BJ (cell line): ENCODE data around the gene STAT5B. TPM values are rescaled to one million over a fixed set of nuclear protein-coding genes. Genes with fewer than 3 reads are reported as not detected.

Experiments
- CTCF ChIA-PET: fragments of 350-600 bp; formaldehyde crosslinking; extraction: SDS; loops from one replicate; lab custom pipeline; 2021; ENCODE audit warnings: antibody characterized with exemption, inconsistent platforms; lab: Yijun Ruan, JAX
- POLR2A ChIA-PET: fragments of 300-600 bp; sonication (Branson Sonifier 250); formaldehyde crosslinking; extraction: SDS; loops from one replicate; lab custom pipeline; 2021; ENCODE audit warnings: antibody characterized with exemption; lab: Charles Lee
- DNase-seq: peaks from one replicate; pipeline ENCODE4 v3.0.0-alpha.2; 2011; ENCODE audit warnings: low read depth
- H3K27me3 ChIP-seq: 2 replicates; pipeline ENCODE4 v1.6.0; 2011; ENCODE audit warnings: low read length; ENCODE audit not compliant: control insufficient read depth, insufficient read depth
- H3K36me3 ChIP-seq: 2 replicates; pipeline ENCODE4 v1.5.1; 2011; ENCODE audit warnings: low read length; ENCODE audit not compliant: control insufficient read depth, insufficient read depth
- H3K4me3 ChIP-seq: 2 replicates; pipeline ENCODE4 v1.5.1; 2011; ENCODE audit warnings: low read depth, mild to moderate bottlenecking, control low read depth, low read length
- polyA plus RNA-seq: library from polyadenylated mRNA; depleted of rRNA; stranded (reverse); fragments of >200 nt; gene quantifications from 2 replicates; pipeline ENCODE4 v1.2.3, GENCODE V29; 2011
- TF ChIP-seq, protein P1 (sequence below): IDR thresholded peaks from 2 replicates; pipeline ENCODE4 v1.5.1; 2011; ENCODE audit warnings: low read depth, mild to moderate bottlenecking, control low read depth, inconsistent platforms, low read length, moderate library complexity; ENCODE audit not compliant: insufficient read depth

STAT5B gene
- polyA plus RNA-seq, 1 experiment = 37.2 TPM

GRCh38 chr17:42193216-42193968 lies 82.8 kb downstream of the STAT5B start:
- TF ChIP-seq, protein P1, sequence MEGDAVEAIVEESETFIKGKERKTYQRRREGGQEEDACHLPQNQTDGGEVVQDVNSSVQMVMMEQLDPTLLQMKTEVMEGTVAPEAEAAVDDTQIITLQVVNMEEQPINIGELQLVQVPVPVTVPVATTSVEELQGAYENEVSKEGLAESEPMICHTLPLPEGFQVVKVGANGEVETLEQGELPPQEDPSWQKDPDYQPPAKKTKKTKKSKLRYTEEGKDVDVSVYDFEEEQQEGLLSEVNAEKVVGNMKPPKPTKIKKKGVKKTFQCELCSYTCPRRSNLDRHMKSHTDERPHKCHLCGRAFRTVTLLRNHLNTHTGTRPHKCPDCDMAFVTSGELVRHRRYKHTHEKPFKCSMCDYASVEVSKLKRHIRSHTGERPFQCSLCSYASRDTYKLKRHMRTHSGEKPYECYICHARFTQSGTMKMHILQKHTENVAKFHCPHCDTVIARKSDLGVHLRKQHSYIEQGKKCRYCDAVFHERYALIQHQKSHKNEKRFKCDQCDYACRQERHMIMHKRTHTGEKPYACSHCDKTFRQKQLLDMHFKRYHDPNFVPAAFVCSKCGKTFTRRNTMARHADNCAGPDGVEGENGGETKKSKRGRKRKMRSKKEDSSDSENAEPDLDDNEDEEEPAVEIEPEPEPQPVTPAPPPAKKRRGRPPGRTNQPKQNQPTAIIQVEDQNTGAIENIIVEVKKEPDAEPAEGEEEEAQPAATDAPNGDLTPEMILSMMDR = no peak
- CTCF ChIA-PET = interaction anchor here (1.7 to 3.8 kb wide), 2 partner anchors 9 to 29 kb away, joined by 7 to 35 read pairs; partner anchors contain the start of gene HCRT
- Histone ChIP-seq H3K36me3 (no peaks in the 10 kb centered on the region), H3K27me3 (no peaks in the 10 kb centered on the region), H3K4me3 (peak overlapping the region; percentile 65)
- DNase-seq = no peak
- POLR2A ChIA-PET = no interaction called here

GRCh38 chr17:42192189-42193126 lies 83.7 kb downstream of the STAT5B start:
- DNase-seq = no peak
- TF ChIP-seq, protein P1 = no peak
- POLR2A ChIA-PET = no interaction called here
- H3K36me3 ChIP-seq = no peaks in the 10 kb centered on the region
- no peak overlapping the region for H3K4me3 ChIP-seq
- H3K27me3 ChIP-seq = no peaks in the 10 kb centered on the region
- CTCF ChIA-PET = interaction anchor here (1.7 to 3.8 kb wide), 2 partner anchors 8 to 11 kb away, joined by 6 to 35 read pairs; partner anchors contain the start of genes HCRT and KCNH4

GRCh38 chr17:42191275-42191608 lies 84.9 kb downstream of the STAT5B start:
- CTCF ChIA-PET = interaction anchor here (1.0 to 1.7 kb wide), 2 partner anchors 10 to 197 kb away, joined by 3 to 6 read pairs; partner anchors contain the start of gene KCNH4
- TF ChIP-seq, protein P1 = no peak
- POLR2A ChIA-PET = no interaction called here
- Histone ChIP-seq H3K36me3 (no peaks in the 10 kb centered on the region), H3K27me3 (no peaks in the 10 kb centered on the region), H3K4me3 (no peak overlapping the region)
- no peak for DNase-seq

- H3K27me3 ChIP-seq = no peaks in the 10 kb centered on the region
- H3K36me3 ChIP-seq = no peaks in the 10 kb centered on the region
- ChIA-PET POLR2A (no interaction called here), CTCF (interaction anchor here (0.9 to 1.7 kb wide), 4 partner anchors 10 to 337 kb away, joined by 3 to 6 read pairs (median 3); partner anchors contain the start of gene KCNH4)
- DNase-seq = no peak
- H3K4me3 ChIP-seq = no peak overlapping the region
- TF ChIP-seq, protein P1 = no peak
These were observed 85.5 kb downstream of the STAT5B start for GRCh38 chr17:42190491-42191274.
